Measurements from ENCODE around the gene POMGNT1.
"Not testable (repeated sequence)": the region's sequence is repeated elsewhere in the genome, so short reads cannot be mapped to it uniquely, and the experiment has no call there.

POMGNT1 gene

GRCh38 chr1:46197964-46198811 lies at the start of gene POMGNT1:
Gene POMGNT1 (minus strand): TSS chr1:46198434. CDS start chr1:46197821, 613 bp downstream.
- DNase-seq = peak; percentile 78

- peak; percentile 98 for DNase-seq
Observed at GRCh38 chr1:46247436-46248121, 49.3 kb upstream of the POMGNT1 start, which contains the start of gene RAD54L. Gene RAD54L (plus strand): TSS chr1:46247763. CDS start chr1:46248406, 643 bp downstream.

GRCh38 chr1:46246548-46247435 lies 48.6 kb upstream of the POMGNT1 start:
- DNase-seq = peak; percentile 51

GRCh38 chr1:46246136-46246535 lies 47.9 kb upstream of the POMGNT1 start:
- not testable (repeated sequence) for DNase-seq

GRCh38 chr1:46244656-46245371 lies 46.6 kb upstream of the POMGNT1 start:
- peak; percentile 42 for DNase-seq

GRCh38 chr1:46243831-46244230 lies 45.6 kb upstream of the POMGNT1 start:
- DNase-seq = not testable (repeated sequence)

- no peak for DNase-seq
Observed at GRCh38 chr1:46242918-46243317, 44.7 kb upstream of the POMGNT1 start.

GRCh38 chr1:46241733-46242132 lies 43.5 kb upstream of the POMGNT1 start:
- not testable (repeated sequence) for DNase-seq

- DNase-seq = not testable (repeated sequence)
Observed at GRCh38 chr1:46238865-46239264, 40.6 kb upstream of the POMGNT1 start.

GRCh38 chr1:46236882-46237281 lies 38.6 kb upstream of the POMGNT1 start:
- no peak for DNase-seq

- DNase-seq = not testable (repeated sequence)
Observed at GRCh38 chr1:46231231-46231630, 33.0 kb upstream of the POMGNT1 start.

GRCh38 chr1:46224966-46225365 lies 26.7 kb upstream of the POMGNT1 start:
- no peak for DNase-seq

- peak; percentile 66 for DNase-seq
Observed at GRCh38 chr1:46223472-46223943, 25.3 kb upstream of the POMGNT1 start.

GRCh38 chr1:46223055-46223454 lies 24.8 kb upstream of the POMGNT1 start:
- not testable (repeated sequence) for DNase-seq

GRCh38 chr1:46221749-46222148 lies 23.5 kb upstream of the POMGNT1 start:
- DNase-seq = no peak

GRCh38 chr1:46220808-46221207 lies 22.6 kb upstream of the POMGNT1 start:
- no peak for DNase-seq

- DNase-seq = no peak
Observed at GRCh38 chr1:46219551-46220520, 21.6 kb upstream of the POMGNT1 start.

- DNase-seq = no peak
Observed at GRCh38 chr1:46218443-46218842, 20.2 kb upstream of the POMGNT1 start.

- no peak for DNase-seq
Observed at GRCh38 chr1:46215504-46215903, 17.3 kb upstream of the POMGNT1 start.

- DNase-seq = no peak
Observed at GRCh38 chr1:46211051-46211450, 12.8 kb upstream of the POMGNT1 start.

- DNase-seq = no peak
Observed at GRCh38 chr1:46210561-46210960, 12.3 kb upstream of the POMGNT1 start.

All from CD4-positive, alpha-beta T cell treated with Interleukin-12 subunit alpha and Interleukin-12 subunit beta, for 1 hour (primary cell).